Thyroid gland (tissue), 4 donors: ENCODE results near the gene PDE8A. TPM values are rescaled to one million over a fixed set of nuclear protein-coding genes. Genes with fewer than 3 reads are reported as not detected.

Experiments
- DNase-seq, 2 donors: peaks; one replicate each; pipeline ENCODE4 v3.0.0-alpha.2; 2019
- H3K27ac ChIP-seq, 3 donors: fragments of 200-600 bp; sonication (generic); 1 replicate in 2 of 3; 2 replicates in 1 of 3; pipeline ENCODE4 v1.5.1; 2016 to 2019; ENCODE audit warnings: mild to moderate bottlenecking in 1 of 3, moderate library complexity in 1 of 3
- H3K27me3 ChIP-seq: fragments of 200-600 bp; sonication (generic); one replicate; pipeline ENCODE4 v1.5.1; 2019
- H3K36me3 ChIP-seq, 2 donors: fragments of 200-600 bp; sonication (generic); one replicate each; pipeline ENCODE4 v1.5.1; 2016 to 2019
- H3K4me1 ChIP-seq, 2 donors: fragments of 200-600 bp; sonication (generic); one replicate each; pipeline ENCODE4 v1.5.1; 2017 to 2019
- H3K4me3 ChIP-seq, 3 donors: fragments of 200-600 bp; sonication (generic); replicated peaks in 1 of 3; 1 replicate in 2 of 3; 2 replicates in 1 of 3; pipeline ENCODE4 v1.5.1; 2016; ENCODE audit warnings: mild to moderate bottlenecking in 1 of 3
- H3K9me3 ChIP-seq: fragments of 200-600 bp; sonication (generic); one replicate; pipeline ENCODE4 v1.5.1; 2017
- CTCF ChIP-seq, 6 experiments: fragments of 200-600 bp in 3 of 6; fragments of 450-650 bp in 3 of 6; sonication (generic) in 3 of 6; IDR thresholded peaks; one replicate each; pipeline ENCODE4 v1.5.1; 2016 to 2019; ENCODE audit warnings: antibody characterized with exemption in 6 of 6, mild to moderate bottlenecking in 2 of 6, inconsistent platforms in 1 of 6, moderate library complexity in 1 of 6
- POLR2A ChIP-seq, 2 donors: fragments of 450-650 bp; IDR thresholded peaks; one replicate each; pipeline ENCODE4 v1.6.1; 2017; ENCODE audit warnings: antibody characterized with exemption in 2 of 2, mild to moderate bottlenecking in 2 of 2, moderate library complexity in 1 of 2
- WGBS, 2 donors: methylation state at CpG; one replicate each; pipeline ENCODE4 v1.1.5; 2017; 5-methylcytosine and 5-hydroxymethylcytosine counted together
- intact Hi-C: fragments of 100-400 bp; cut with DNase I; formaldehyde crosslinking; loops from one replicate; pipeline ENCODE4 v1.15.1; 2023
- total RNA-seq, 4 donors: library from RNA; depleted of rRNA; stranded (reverse); fragments of >200 nt; gene quantifications; one replicate each; pipeline ENCODE4 v1.2.3, GENCODE V29; 2016

The PDE8A gene
- total RNA-seq, 4 donors from 2014 or later: 31.6 to 52.1 (median 35.2) TPM

GRCh38 chr15:85048430-85048829 is 66.8 kb downstream of the PDE8A start:
- Histone ChIP-seq H3K27me3 (no peaks in the 10 kb centered on the region), H3K27ac (no peak overlapping the region), H3K4me3 (no peak overlapping the region), H3K36me3 (no peaks in the 10 kb centered on the region), H3K9me3 (no peaks in the 10 kb centered on the region), H3K4me1 (peaks cover 0 to 21% of the 10 kb centered on the region in 2 donors)
- 56 to 58% methylated on average over 6 of the region's 6 CpGs for WGBS, 2 donors
- TF ChIP-seq CTCF (IDR thresholded peaks at IDR 0.05) (no peak), POLR2A (IDR thresholded peaks at IDR 0.05) (no peak)
- no peak for DNase-seq
- intact Hi-C loops: no loop called here

GRCh38 chr15:85049805-85050204 is 68.1 kb downstream of the PDE8A start:
- no peak for TF ChIP-seq CTCF (IDR thresholded peaks at IDR 0.05)
- no peak for TF ChIP-seq POLR2A (IDR thresholded peaks at IDR 0.05)
- Histone ChIP-seq H3K9me3 (no peaks in the 10 kb centered on the region), H3K36me3 (no peaks in the 10 kb centered on the region), H3K27ac (no peak overlapping the region), H3K4me1 (peaks cover 0 to 21% of the 10 kb centered on the region in 2 donors), H3K27me3 (no peaks in the 10 kb centered on the region), H3K4me3 (no peak overlapping the region)
- no peak for DNase-seq
- intact Hi-C loops: no loop called here

- intact Hi-C loops: no loop called here
- WGBS, 2 donors: 65 to 72% methylated on average over 2 of the region's 2 CpGs
- TF ChIP-seq CTCF (IDR thresholded peaks at IDR 0.05): no peak
- TF ChIP-seq POLR2A (IDR thresholded peaks at IDR 0.05): no peak
- Histone ChIP-seq H3K4me1 (no peaks in the 10 kb centered on the region), H3K36me3 (no peaks in the 10 kb centered on the region), H3K4me3 (no peak overlapping the region), H3K9me3 (no peaks in the 10 kb centered on the region), H3K27me3 (no peaks in the 10 kb centered on the region), H3K27ac (no peak overlapping the region)
- no peak for DNase-seq
These were observed 78.1 kb downstream of the PDE8A start for GRCh38 chr15:85059734-85060133.

- TF ChIP-seq POLR2A (IDR thresholded peaks at IDR 0.05) (no peak), CTCF (IDR thresholded peaks at IDR 0.05) (no peak)
- Histone ChIP-seq H3K9me3 (no peaks in the 10 kb centered on the region), H3K27me3 (no peaks in the 10 kb centered on the region), H3K4me3 (no peak overlapping the region), H3K36me3 (no peaks in the 10 kb centered on the region), H3K4me1 (no peaks in the 10 kb centered on the region), H3K27ac (no peak overlapping the region)
- 84 to 89% methylated on average over 2 of the region's 2 CpGs for WGBS, 2 donors
- intact Hi-C loops: no loop called here
- DNase-seq: no peak
These were observed 80.9 kb downstream of the PDE8A start for GRCh38 chr15:85062560-85062959.

- no peaks in the 10 kb centered on the region for H3K9me3 ChIP-seq
- TF ChIP-seq CTCF (IDR thresholded peaks at IDR 0.05) (no peak), POLR2A (IDR thresholded peaks at IDR 0.05) (no peak)
- no peaks in the 10 kb centered on the region for H3K27me3 ChIP-seq
- H3K4me1 ChIP-seq: no peaks in the 10 kb centered on the region
- no peak overlapping the region for H3K4me3 ChIP-seq
- H3K36me3 ChIP-seq: no peaks in the 10 kb centered on the region
- H3K27ac ChIP-seq: no peak overlapping the region
- intact Hi-C loops: no loop called here
- no peak for DNase-seq
- 95 to 96% methylated on average over 2 of the region's 2 CpGs for WGBS, 2 donors
These were observed 81.4 kb downstream of the PDE8A start for GRCh38 chr15:85063088-85063487.
